HCT116 (cell line): ENCODE data around the gene PARM1. TPM values are rescaled to one million over a fixed set of nuclear protein-coding genes. Genes with fewer than 3 reads are reported as not detected.

Source experiments
- ATAC-seq: fragments of 200-7000 bp; cut with Tn5 transposase; 2 replicates; pipeline ENCODE4 v1.9.1; 2020; ENCODE audit warnings: mild to moderate bottlenecking, moderate library complexity
- BruUV-seq: library from RNA; stranded (reverse); fragments of 400-500 nt; replicated peaks from 2 replicates; lab custom pipeline; 2021; lab: Mats Ljungman, UMichigan
- CTCF ChIA-PET: fragments of 300-600 bp; sonication (Branson Sonifier 250); formaldehyde crosslinking; loops from one replicate; lab custom pipeline; 2021; ENCODE audit warnings: antibody characterized with exemption; lab: Charles Lee
- POLR2A ChIA-PET: fragments of 300-600, 350-600 bp; sonication (Branson Sonifier 250); formaldehyde crosslinking; loops from one replicate; lab custom pipeline; 2021; ENCODE audit warnings: antibody characterized with exemption; lab: Charles Lee
- RAD21 ChIA-PET, 2 experiments: fragments of 300-600 bp; sonication (Branson Sonifier 250); formaldehyde crosslinking; loops; one replicate each; lab custom pipeline; 2023; ENCODE audit warnings: low total read pairs in 2 of 2; ENCODE audit not compliant: uncharacterized antibody in 2 of 2, unreplicated experiment in 2 of 2, low non-redundant PET in 1 of 2; lab: Charles Lee
- DNase-seq: peaks from one replicate; pipeline ENCODE4 v3.0.0-alpha.2; 2010; ENCODE audit warnings: low read depth, low spot score
- H2AFZ ChIP-seq: fragments of 200-600 bp; shearing (Covaris generic), sonication (generic); 2 replicates; pipeline ENCODE4 v1.6.1; 2017; ENCODE audit warnings: low read depth, mixed run types, mixed read lengths, antibody characterized with exemption, low read length; ENCODE audit not compliant: poor library complexity, severe bottlenecking
- H3K27ac ChIP-seq: 2 replicates; pipeline ENCODE4 v1.5.1; 2012; ENCODE audit warnings: low read depth, low read length
- H3K27me3 ChIP-seq: fragments of 200-600 bp; sonication (generic); 2 replicates; pipeline ENCODE4 v1.6.1; 2016; ENCODE audit warnings: mixed run types, low read length, mixed read lengths; ENCODE audit not compliant: insufficient read depth
- H3K36me3 ChIP-seq, 2 experiments: fragments of 200-500 bp in 1 of 2; fragments of 200-600 bp in 1 of 2; sonication (Bioruptor generic) in 1 of 2; sonication (generic) in 1 of 2; 2 replicates each; pipeline versions ENCODE4 v1.5.1 to v1.6.1; 2014 to 2016; ENCODE audit warnings: low read length in 2 of 2, inconsistent platforms in 1 of 2, mixed read lengths in 1 of 2, mixed run types in 1 of 2; ENCODE audit not compliant: insufficient read depth in 2 of 2, control insufficient read depth in 1 of 2
- H3K4me1 ChIP-seq, 2 experiments: fragments of 200-600 bp in 1 of 2; sonication (generic) in 1 of 2; 2 replicates each; pipeline versions ENCODE4 v1.5.1 to v1.6.1; 2012 to 2017; ENCODE audit warnings: low read length in 2 of 2, inconsistent platforms in 1 of 2, mild to moderate bottlenecking in 1 of 2, mixed read lengths in 1 of 2, mixed run types in 1 of 2, moderate library complexity in 1 of 2; ENCODE audit not compliant: insufficient read depth in 2 of 2, control insufficient read depth in 1 of 2
- H3K4me2 ChIP-seq: fragments of 200-600 bp; sonication (generic); 2 replicates; pipeline ENCODE4 v1.6.1; 2017; ENCODE audit warnings: mixed run types, low read length, mixed read lengths
- H3K4me3 ChIP-seq, 2 experiments: fragments of 200-600 bp in 1 of 2; sonication (generic) in 1 of 2; replicated peaks in 1 of 2; 2 replicates each; pipeline ENCODE4 v1.5.1; 2011 to 2016; ENCODE audit warnings: low read length in 2 of 2, control low read depth in 1 of 2, low read depth in 1 of 2, mild to moderate bottlenecking in 1 of 2, mixed read lengths in 1 of 2, mixed run types in 1 of 2
- H3K79me2 ChIP-seq: fragments of 200-600 bp; sonication (generic); 2 replicates; pipeline ENCODE4 v1.6.1; 2017; ENCODE audit warnings: mild to moderate bottlenecking, mixed run types, low read length, moderate library complexity, mixed read lengths; ENCODE audit not compliant: insufficient read depth
- H3K9ac ChIP-seq: fragments of 200-600 bp; sonication (generic); 2 replicates; pipeline ENCODE4 v1.6.1; 2016; ENCODE audit warnings: low read length, mixed read lengths
- H3K9me2 ChIP-seq: fragments of 200-600 bp; sonication (generic), shearing (Covaris generic); 2 replicates; pipeline ENCODE4 v1.6.1; 2017; ENCODE audit warnings: mixed run types, mild to moderate bottlenecking, moderate library complexity; ENCODE audit not compliant: insufficient read depth
- H3K9me3 ChIP-seq, 2 experiments: fragments of 200-500 bp in 1 of 2; fragments of 200-600 bp in 1 of 2; sonication (Bioruptor generic) in 1 of 2; sonication (generic) in 1 of 2; 2 replicates each; pipeline ENCODE4 v1.6.1; 2014 to 2017; ENCODE audit warnings: low read length in 2 of 2, mixed read lengths in 2 of 2, inconsistent platforms in 1 of 2, low read depth in 1 of 2, mild to moderate bottlenecking in 1 of 2, mixed run types in 1 of 2, moderate library complexity in 1 of 2; ENCODE audit not compliant: control insufficient read depth in 1 of 2, insufficient read depth in 1 of 2
- H4K20me1 ChIP-seq: fragments of 200-600 bp; sonication (generic), shearing (Covaris generic); 2 replicates; pipeline ENCODE4 v1.6.1; 2017; ENCODE audit warnings: mixed run types, mild to moderate bottlenecking, moderate library complexity; ENCODE audit not compliant: insufficient read depth
- CBX3 ChIP-seq: IDR thresholded peaks from 2 replicates; pipeline ENCODE4 v1.6.1; 2012; ENCODE audit warnings: low read depth
- ELF1 ChIP-seq: IDR thresholded peaks from 2 replicates; pipeline ENCODE4 v1.6.1; 2012; ENCODE audit warnings: low read depth, borderline replicate concordance
- EZH2 ChIP-seq: fragments of 200-600 bp; sonication (generic); IDR thresholded peaks from 2 replicates; pipeline ENCODE4 v1.6.1; 2017; ENCODE audit warnings: antibody characterized with exemption, mixed run types
- EZH2phosphoT487 ChIP-seq: fragments of 200-600 bp; IDR thresholded peaks from 2 replicates; pipeline ENCODE4 v1.6.1; 2018; ENCODE audit warnings: antibody characterized with exemption, borderline replicate concordance
- JUND ChIP-seq: IDR thresholded peaks from 2 replicates; pipeline ENCODE4 v1.6.1; 2012
- MAX ChIP-seq: IDR thresholded peaks from 2 replicates; pipeline ENCODE4 v1.6.1; 2012
- POLR2A ChIP-seq: IDR thresholded peaks from 2 replicates; pipeline ENCODE4 v1.7.0; 2011; ENCODE audit warnings: borderline replicate concordance; ENCODE audit not compliant: insufficient read depth, insufficient read length; ENCODE audit errors: extremely low read depth
- REST ChIP-seq: IDR thresholded peaks from 2 replicates; pipeline ENCODE4 v1.6.1; 2012; ENCODE audit warnings: low read depth
- SP1 ChIP-seq: IDR thresholded peaks from 2 replicates; pipeline ENCODE4 v1.6.1; 2012; ENCODE audit warnings: low read depth
- SRF ChIP-seq: IDR thresholded peaks from 2 replicates; pipeline ENCODE4 v1.6.1; 2012; ENCODE audit warnings: low read depth
- ZBTB33 ChIP-seq: IDR thresholded peaks from 2 replicates; pipeline ENCODE4 v1.6.1; 2011; ENCODE audit warnings: mild to moderate bottlenecking, low read length, moderate library complexity; ENCODE audit not compliant: insufficient replicate concordance; ENCODE audit errors: extremely low read depth
- ZFX ChIP-seq: fragments of 450-650 bp; IDR thresholded peaks from 2 replicates; pipeline ENCODE4 v1.6.1; 2017
- intact Hi-C: fragments of 100-400 bp; cut with micrococcal nuclease; formaldehyde crosslinking; loops from 2 replicates; pipeline ENCODE4 v1.10.0; 2022
- total RNA-seq: library from RNA; stranded (reverse); gene quantifications from one replicate; pipeline ENCODE4 v1.2.1, GENCODE V29; 2021; ENCODE audit not compliant: unreplicated experiment

PARM1 gene
- total RNA-seq, 1 experiment from 2014 or later: 11.7 TPM

GRCh38 chr4:75053352-75053751, 120.4 kb downstream of the PARM1 start:
- DNase-seq (no peak), ATAC-seq (no peak)
- ChIA-PET POLR2A (no interaction called here), RAD21 (no interaction called here), CTCF (no interaction called here)
- H3K9ac ChIP-seq: no peak overlapping the region
- H3K4me3 ChIP-seq: no peak overlapping the region
- no peaks in the 10 kb centered on the region for H3K9me2 ChIP-seq
- no peaks in the 10 kb centered on the region for H3K36me3 ChIP-seq
- H3K4me1 ChIP-seq: no peaks in the 10 kb centered on the region
- H3K27me3 ChIP-seq: no peaks in the 10 kb centered on the region
- no peak overlapping the region for H3K27ac ChIP-seq
- no peak for TF ChIP-seq EZH2
- TF ChIP-seq MAX: no peak
- no peak for TF ChIP-seq SRF
- no peak for TF ChIP-seq POLR2A
- TF ChIP-seq CBX3: no peak
- no peak for TF ChIP-seq EZH2phosphoT487
- TF ChIP-seq ZBTB33: no peak
- TF ChIP-seq REST: no peak
- no peak for TF ChIP-seq ZFX
- TF ChIP-seq ELF1: no peak
- no peak for TF ChIP-seq JUND
- TF ChIP-seq SP1: no peak
- BruUV-seq: no TSS peak
- no peaks in the 10 kb centered on the region for H3K9me3 ChIP-seq
- no peaks in the 10 kb centered on the region for H3K79me2 ChIP-seq
- no peaks in the 10 kb centered on the region for H4K20me1 ChIP-seq
- no peak overlapping the region for H2AFZ ChIP-seq
- H3K4me2 ChIP-seq: no peak overlapping the region
- intact Hi-C loops: no loop called here
